ENCODE data around the gene C1S. TPM values are rescaled to one million over a fixed set of nuclear protein-coding genes. Genes with fewer than 3 reads are reported as not detected.

C1S gene
- polyA plus RNA-seq, 1 experiment = 458 TPM

DNA sequence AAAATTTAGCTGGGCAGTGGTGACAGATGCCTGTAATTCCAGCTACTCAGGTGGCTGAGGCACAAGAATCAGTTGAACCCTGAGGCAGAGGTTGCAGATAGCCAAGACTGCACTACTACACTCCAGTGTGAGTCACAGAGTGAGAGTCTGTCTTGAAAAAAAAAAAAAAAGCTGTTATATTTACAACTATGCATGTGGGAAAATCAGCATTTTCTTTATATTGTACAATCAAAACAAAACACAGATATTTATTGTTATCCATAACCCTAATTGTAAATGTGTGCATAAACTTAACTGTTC lies 19.3 kb downstream of the C1S start:
- TF ChIP-seq CTCF (IDR thresholded peaks at IDR 0.05; ENCODE audit: low read depth, low read length) = no peak
- H3K27ac ChIP-seq (ENCODE audit: low read depth, low read length) = peak overlapping the region; percentile 88
- ChIA-PET CTCF (interaction anchor here (0.6 to 1.6 kb wide), 6 partner anchors 11 to 210 kb away, joined by 3 to 12 read pairs (median 3); partner anchors contain the start of genes C1RL and C1S), POLR2A (interaction anchor here (0.5 to 1.2 kb wide), 10 partner anchors 10 to 1614 kb away, joined by 3 to 8 read pairs (median 4); partner anchors contain the start of gene CLSTN3)
- peaks cover 7% of the 10 kb centered on the region for H3K9me3 ChIP-seq (ENCODE audit: control insufficient read depth, insufficient read depth, low read length)
- no peaks in the 10 kb centered on the region for H3K27me3 ChIP-seq (ENCODE audit: control insufficient read depth, insufficient read depth, low read length)
- no peak overlapping the region for H3K4me3 ChIP-seq (ENCODE audit: low read depth, low read length)
- DNase-seq (ENCODE audit: low read depth, low spot score) = peak; percentile 23

DNA sequence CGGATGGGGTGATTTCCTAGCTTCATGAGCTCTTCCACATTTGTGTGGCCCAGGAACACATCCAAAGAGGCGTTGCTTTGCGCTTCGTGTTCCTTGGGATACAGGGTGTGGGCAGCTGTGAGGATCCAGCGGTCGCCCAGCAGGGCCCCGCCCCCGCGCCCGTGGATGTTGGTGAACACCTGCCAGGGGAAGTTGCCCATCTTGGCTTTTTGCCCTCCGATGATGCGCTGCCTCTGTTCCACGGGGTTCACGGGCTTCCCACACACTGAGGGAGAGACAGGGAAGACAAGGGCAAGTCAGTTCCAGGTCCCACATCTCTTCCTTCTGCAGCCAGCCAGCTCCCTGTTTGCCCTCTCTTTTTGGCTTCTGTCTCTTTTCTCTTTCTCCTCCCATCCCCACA lies 20.5 kb downstream of the C1S start:
- DNase-seq (ENCODE audit: low read depth, low spot score) = no peak
- H3K4me3 ChIP-seq (ENCODE audit: low read depth, low read length) = no peak overlapping the region
- no peak for TF ChIP-seq CTCF (IDR thresholded peaks at IDR 0.05; ENCODE audit: low read depth, low read length)
- H3K27ac ChIP-seq (ENCODE audit: low read depth, low read length) = no peak overlapping the region
- H3K9me3 ChIP-seq (ENCODE audit: control insufficient read depth, insufficient read depth, low read length) = peaks cover 7% of the 10 kb centered on the region
- no peaks in the 10 kb centered on the region for H3K27me3 ChIP-seq (ENCODE audit: control insufficient read depth, insufficient read depth, low read length)
- POLR2A ChIA-PET = no interaction called here
- CTCF ChIA-PET = interaction anchor here (0.7 kb wide), 1 partner anchor 63 kb away, joined by 6 read pairs; no protein-coding TSS in a partner anchor

DNA sequence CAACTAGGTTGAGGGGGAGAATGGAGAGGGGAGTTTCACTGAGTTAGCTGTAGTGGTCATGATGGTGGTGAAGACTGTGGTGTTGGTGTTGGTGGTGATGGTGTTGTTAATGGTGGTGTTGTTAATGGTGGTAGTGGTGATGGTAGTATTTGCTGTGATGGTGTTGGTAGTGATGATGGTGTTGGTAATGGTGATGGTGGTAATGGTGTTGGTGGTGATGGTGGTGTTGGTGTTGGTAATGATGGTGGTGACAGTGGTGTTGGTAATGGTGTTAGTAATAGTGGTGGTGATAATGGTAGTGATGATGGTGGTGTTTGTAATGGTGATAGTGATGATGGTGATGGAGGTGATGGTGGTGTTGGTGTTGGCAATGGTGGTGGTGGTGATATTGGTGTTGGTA lies 22.6 kb downstream of the C1S start:
- POLR2A ChIA-PET = interaction anchor here (0.6 kb wide), 1 partner anchor 16 kb away, joined by 4 read pairs; no protein-coding TSS in a partner anchor
- Histone ChIP-seq H3K9me3 (ENCODE audit: control insufficient read depth, insufficient read depth, low read length) (peaks cover 7% of the 10 kb centered on the region), H3K4me3 (ENCODE audit: low read depth, low read length) (no peak overlapping the region), H3K27me3 (ENCODE audit: control insufficient read depth, insufficient read depth, low read length) (no peaks in the 10 kb centered on the region), H3K27ac (ENCODE audit: low read depth, low read length) (no peak overlapping the region)
- DNase-seq (ENCODE audit: low read depth, low spot score) = no peak
- CTCF ChIA-PET = interaction anchor here (0.9 kb wide), 1 partner anchor 22 kb away, joined by 4 read pairs; the partner anchor contains the start of gene C1S
- no peak for TF ChIP-seq CTCF (IDR thresholded peaks at IDR 0.05; ENCODE audit: low read depth, low read length)

DNA sequence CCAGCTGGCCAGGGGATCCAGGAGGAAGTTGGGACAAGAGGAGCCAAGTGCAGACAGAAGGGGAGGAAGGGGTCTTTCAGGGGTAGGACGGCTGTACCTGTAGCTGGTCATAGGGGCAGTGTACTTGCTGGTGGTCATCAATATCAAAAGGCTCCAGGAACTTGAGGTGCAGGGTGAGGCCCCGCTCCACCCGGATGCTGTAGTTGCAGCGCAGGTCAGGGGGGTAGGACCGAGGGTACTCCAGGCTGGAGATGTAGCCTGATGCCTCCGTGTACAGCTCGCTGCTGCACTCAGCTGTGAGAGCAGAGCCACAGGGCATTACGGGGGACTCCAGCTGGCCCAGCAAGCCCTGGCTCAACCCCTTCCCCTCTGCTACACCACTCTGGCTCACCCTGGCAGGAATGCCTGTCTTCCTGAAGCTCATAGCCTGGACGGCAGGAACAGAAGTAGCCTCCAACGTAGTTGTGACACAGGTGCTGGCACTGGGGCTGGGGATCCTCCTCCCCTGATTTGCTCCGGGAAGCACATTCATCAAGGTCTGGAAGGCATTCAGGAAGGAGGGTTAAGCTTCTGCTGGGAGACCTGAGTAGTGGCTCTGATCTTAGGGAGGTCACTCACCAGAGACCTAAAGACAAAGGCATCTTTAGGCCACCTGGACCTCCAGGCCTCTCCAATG lies 28.8 kb downstream of the C1S start:
- Histone ChIP-seq H3K27ac (ENCODE audit: low read depth, low read length) (no peak overlapping the region), H3K9me3 (ENCODE audit: control insufficient read depth, insufficient read depth, low read length) (no peaks in the 10 kb centered on the region; the same call in 1 of the 2 replicates), H3K4me3 (ENCODE audit: low read depth, low read length) (no peak overlapping the region), H3K27me3 (ENCODE audit: control insufficient read depth, insufficient read depth, low read length) (no peaks in the 10 kb centered on the region)
- POLR2A ChIA-PET = interaction anchor here (0.6 to 1.0 kb wide), 3 partner anchors 10 to 18 kb away, joined by 3 to 6 read pairs (median 4); no protein-coding TSS in a partner anchor
- CTCF ChIA-PET = interaction anchor here (0.7 to 3.4 kb wide), 3 partner anchors 20 to 136 kb away, joined by 3 to 18 read pairs (median 3); partner anchors contain the start of gene C1S
- no peak for TF ChIP-seq CTCF (IDR thresholded peaks at IDR 0.05; ENCODE audit: low read depth, low read length)
- no peak for DNase-seq (ENCODE audit: low read depth, low spot score)
